ENCODE data around the gene LRRC47. TPM values are rescaled to one million over a fixed set of nuclear protein-coding genes. Genes with fewer than 3 reads are reported as not detected.

Gene LRRC47
- total RNA-seq, 1 experiment from 2014 or later, result 65.1 TPM

- no peak within 1 kb of the TSS for H3K27ac Mint-ChIP-seq
- Histone ChIP-seq H2BK120ac (ENCODE audit: low read depth, low read length, poor library complexity, severe bottlenecking) (no peak within 1 kb of the TSS), H3K79me2 (ENCODE audit: insufficient read depth, low read length) (no peaks in the 10 kb centered on the region), H3K23ac (ENCODE audit: insufficient read length, low read depth, low read length) (no peak within 1 kb of the TSS), H3K56ac (ENCODE audit: insufficient read length, low read depth, low read length) (no peak within 1 kb of the TSS), H3K79me1 (ENCODE audit: insufficient read depth, low read depth, low read length, poor library complexity, severe bottlenecking) (no peaks in the 10 kb centered on the region), H4K20me1 (ENCODE audit: control insufficient read depth, insufficient read depth, insufficient read length) (no peaks in the 10 kb centered on the region), H3K4ac (ENCODE audit: low read depth, low read length) (no peak within 1 kb of the TSS), H3K9me3 (ENCODE audit: control insufficient read depth, low read depth, low read length) (no peaks in the 10 kb centered on the region), H2AFZ (ENCODE audit: low read length) (no peak within 1 kb of the TSS), H3K4me2 (ENCODE audit: insufficient read depth, insufficient read length, low read length) (peak within 1 kb of the TSS; percentile 46), H3K27ac (ENCODE audit: insufficient read length, low read depth, low read length) (no peak within 1 kb of the TSS), H3K14ac (ENCODE audit: insufficient read depth, low read length) (no peak within 1 kb of the TSS; the same call in 1 of the 2 replicates), H3K9ac (ENCODE audit: extremely low read depth, insufficient read length, low read length) (no peak within 1 kb of the TSS), H4K5ac (ENCODE audit: insufficient read length, low read depth, low read length) (no peak within 1 kb of the TSS), H3K4me1 (ENCODE audit: insufficient read depth, low read length) (no peaks in the 10 kb centered on the region; the same call in 1 of the 2 replicates), H3T11ph (ENCODE audit: low read length) (no peak within 1 kb of the TSS), H2BK15ac (ENCODE audit: low read depth, low read length) (no peak within 1 kb of the TSS), H3K27me3 (ENCODE audit: insufficient read depth, low read length) (no peaks in the 10 kb centered on the region), H3K23me2 (ENCODE audit: insufficient read length, low read depth, low read length, poor library complexity, severe bottlenecking) (peaks cover 11% of the 10 kb centered on the region), H2AK5ac (ENCODE audit: insufficient read length, low read length) (no peak within 1 kb of the TSS), H2BK12ac (ENCODE audit: insufficient read length, low read depth, low read length) (no peak within 1 kb of the TSS), H2BK20ac (ENCODE audit: low read depth, low read length, poor library complexity, severe bottlenecking) (no peak within 1 kb of the TSS), H4K91ac (ENCODE audit: insufficient read length, low read depth, low read length) (no peak within 1 kb of the TSS), H2BK5ac (ENCODE audit: insufficient read length, low read length) (no peak within 1 kb of the TSS), H3K18ac (ENCODE audit: insufficient read length, low read depth, low read length) (no peak within 1 kb of the TSS), H4K8ac (replicated peaks; ENCODE audit: insufficient read length, low read depth, low read length) (no peak within 1 kb of the TSS)
- H3K9me3 Mint-ChIP-seq, result 0 out of 5 replicates have a peak, but pooled peaks cover 0 to 7% of the 10 kb centered on the region in 2 experiments
- no peak for TF ChIP-seq CTCF (conservative IDR thresholded peaks at IDR 0.05)
- peaks cover 13 to 31% of the 10 kb centered on the region in 2 experiments for H3K4me1 Mint-ChIP-seq
- DNase-seq, result no peak
- H3K4me3 Mint-ChIP-seq, result peak within 1 kb of the TSS; percentile 62 to 80
- no CpG with 5 or more reads among the region's 55 CpGs for WGBS (ENCODE audit: extremely low coverage, insufficient read length, low lambda C conversion rate)
- H3K27me3 Mint-ChIP-seq (ENCODE audit: low read depth), result peaks cover 15% of the 10 kb centered on the region
- peaks cover 0 to 7% (median 0%) of the 10 kb centered on the region in 3 experiments; a peak in 2 of 7 replicates for H3K36me3 Mint-ChIP-seq (ENCODE audit: insufficient read depth in 1 of 3, low read depth in 3 of 3)
Measured at GRCh38 chr1:3772715-3773571, 23.4 kb downstream of the LRRC47 start, which contains the start of gene SMIM1. Gene SMIM1, plus strand, starts transcription at chr1:3772749. Its CDS starts 2,625 bp downstream, at chr1:3775374.
